Fibroblast of skin of back (primary cell): Measurements from ENCODE around the gene PPFIBP2.

Experiments
- DNase-seq: peaks from one replicate; pipeline ENCODE4 v3.0.0-alpha.2; 2013

PPFIBP2 gene

DNA sequence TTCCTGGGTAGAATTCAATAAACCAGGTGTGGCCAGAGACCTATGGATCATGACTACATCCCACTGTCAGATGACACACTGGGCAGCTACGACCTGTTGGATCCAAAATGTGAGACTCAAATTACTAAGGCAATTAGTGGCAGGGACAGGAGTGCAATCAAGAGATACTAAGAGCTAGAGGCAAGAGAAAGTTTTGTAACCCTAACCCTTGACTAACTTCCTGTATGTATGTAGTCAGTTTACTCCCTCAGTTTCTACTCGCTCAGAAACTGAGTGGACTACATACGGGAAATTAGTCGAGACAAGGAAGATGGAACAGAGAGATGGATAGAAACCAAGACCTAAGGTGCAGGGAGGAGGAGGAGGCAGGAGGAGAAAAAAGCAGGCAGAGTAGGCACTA, 156.8 kb downstream of the PPFIBP2 start:
- DNase-seq, result no peak

DNA sequence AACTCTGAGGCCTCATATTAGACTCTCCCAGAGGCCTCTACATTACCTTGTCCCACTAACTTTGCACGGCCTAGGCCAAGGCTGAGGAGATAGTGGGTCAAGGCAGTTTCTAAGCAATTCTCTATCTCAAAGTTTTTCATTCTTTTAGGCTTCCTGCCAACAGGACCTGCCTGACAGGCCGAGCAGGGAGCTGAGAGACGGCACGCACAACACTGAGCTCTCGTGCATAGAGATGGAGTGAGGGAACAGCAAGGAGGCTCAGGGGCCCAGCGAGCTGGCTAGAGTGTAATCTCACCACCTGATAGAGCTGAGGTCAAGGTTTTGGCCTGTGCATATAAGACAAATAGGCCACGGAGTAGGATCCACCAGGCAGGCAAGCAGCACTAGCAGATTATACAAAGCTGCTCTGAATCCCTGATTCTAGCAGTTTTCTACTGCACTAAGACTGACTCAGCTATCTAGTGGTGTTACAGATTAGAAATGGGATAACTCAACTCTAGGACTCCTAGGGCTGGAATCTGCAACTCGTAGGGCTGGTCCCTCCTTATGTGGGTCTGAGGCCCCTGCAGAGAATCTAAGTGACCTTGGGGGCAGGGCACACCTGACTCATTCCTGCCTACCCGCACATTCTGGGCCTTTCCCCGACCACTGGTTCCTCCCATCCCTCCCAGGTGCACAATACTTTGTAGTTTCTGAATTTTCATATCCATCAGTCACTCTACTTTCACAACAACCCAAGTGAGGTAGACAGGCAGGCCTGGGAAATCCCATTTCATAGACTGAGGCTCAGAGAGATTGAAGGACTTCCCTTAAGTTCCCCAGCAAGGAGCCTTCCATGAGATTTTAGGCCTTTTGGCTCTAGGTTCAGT, 157.8 kb downstream of the PPFIBP2 start:
- DNase-seq, result no peak

GRCh38 chr11:7672276-7672959, 158.6 kb downstream of the PPFIBP2 start:
- no peak for DNase-seq

- DNase-seq, result peak; percentile 65
Measured at GRCh38 chr11:7672960-7673723, 159.3 kb downstream of the PPFIBP2 start, which contains the start of gene CYB5R2. CYB5R2 (minus strand) TSS chr11:7673500; CDS start chr11:7672825, 675 bp downstream.

GRCh38 chr11:7673724-7674434, 160.1 kb downstream of the PPFIBP2 start:
- peak; percentile 26 for DNase-seq

DNA sequence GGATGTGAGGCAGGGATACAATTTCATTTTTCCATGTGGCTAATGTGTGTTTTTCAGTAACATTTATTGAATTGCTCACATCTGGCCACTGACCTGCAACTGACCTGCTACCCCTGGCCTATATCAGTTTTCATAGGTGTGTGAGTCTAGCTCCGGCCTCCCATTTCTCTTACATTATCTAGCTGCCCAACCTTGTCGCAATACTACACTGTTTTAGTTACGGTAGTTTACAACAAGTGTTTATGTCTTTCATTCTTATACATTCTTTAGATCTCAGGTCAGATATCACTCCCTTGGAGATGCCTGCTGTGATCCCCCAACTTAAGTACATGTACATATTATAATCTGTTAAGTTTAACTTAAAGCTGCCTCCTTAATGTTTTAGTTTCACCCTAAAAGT, 161.8 kb downstream of the PPFIBP2 start:
- DNase-seq, result no peak

- peak; percentile 83 for DNase-seq
Measured at GRCh38 chr11:7677071-7677470, 163.3 kb downstream of the PPFIBP2 start.

DNA sequence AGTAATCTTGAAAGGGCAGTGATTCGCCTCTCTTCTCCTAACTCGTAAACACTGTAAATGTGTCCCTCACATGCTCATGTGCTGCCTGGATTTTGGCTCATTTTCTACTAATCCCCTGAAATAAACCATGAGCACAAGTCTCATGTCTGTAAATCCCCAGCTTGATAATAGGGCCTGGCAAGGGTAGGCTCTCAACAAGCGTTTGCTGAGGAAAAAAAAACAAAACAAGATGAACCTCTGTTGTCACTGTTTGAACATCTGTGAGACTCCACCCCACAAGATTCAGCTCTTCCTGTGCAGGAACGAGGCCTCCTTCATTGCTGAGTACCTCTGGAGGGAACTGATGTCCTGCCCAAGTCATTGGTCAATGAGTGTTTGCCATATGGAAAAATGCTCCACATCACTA, 164.0 kb downstream of the PPFIBP2 start:
- DNase-seq, result peak; percentile 27

GRCh38 chr11:7683571-7683970, 169.8 kb downstream of the PPFIBP2 start:
- no peak for DNase-seq

DNA sequence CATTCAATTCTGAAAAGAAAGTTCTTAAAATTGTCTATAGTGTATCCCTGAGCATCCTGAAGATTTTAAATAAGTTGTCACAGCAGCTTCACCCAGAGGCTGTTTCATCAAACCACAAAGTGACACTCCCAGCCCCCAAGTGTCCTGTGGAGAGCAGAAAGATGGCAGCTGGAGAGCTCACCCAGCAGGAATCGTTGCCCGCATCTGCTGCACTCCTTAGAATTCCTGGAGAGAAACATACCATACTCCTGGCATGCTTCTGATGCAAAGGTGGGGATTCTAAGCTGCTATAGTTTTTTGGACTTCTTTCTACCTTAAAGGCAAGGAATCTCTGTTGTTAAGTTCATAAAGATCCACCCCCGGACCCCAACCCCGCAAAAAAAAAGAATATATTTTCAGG, 173.0 kb downstream of the PPFIBP2 start:
- DNase-seq, result no peak

DNA sequence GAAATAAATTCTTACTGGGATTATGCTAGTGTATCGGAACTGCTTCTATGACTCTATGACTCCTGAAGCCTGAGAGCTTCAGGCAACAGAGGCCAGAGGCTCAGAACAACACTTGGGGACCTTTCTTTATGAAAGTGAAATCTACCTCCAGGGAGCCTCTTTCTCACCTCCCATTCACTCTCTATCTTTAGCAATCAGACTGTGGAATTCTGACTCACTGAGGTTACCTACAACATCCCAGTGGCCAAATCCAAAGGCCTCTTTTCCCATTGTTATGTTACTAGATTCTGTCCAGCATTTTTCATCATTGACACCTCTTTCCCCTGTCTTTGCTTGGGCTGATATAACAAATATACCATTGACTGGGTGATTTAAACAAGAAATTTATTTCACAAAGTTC, 173.6 kb downstream of the PPFIBP2 start:
- no peak for DNase-seq

DNA sequence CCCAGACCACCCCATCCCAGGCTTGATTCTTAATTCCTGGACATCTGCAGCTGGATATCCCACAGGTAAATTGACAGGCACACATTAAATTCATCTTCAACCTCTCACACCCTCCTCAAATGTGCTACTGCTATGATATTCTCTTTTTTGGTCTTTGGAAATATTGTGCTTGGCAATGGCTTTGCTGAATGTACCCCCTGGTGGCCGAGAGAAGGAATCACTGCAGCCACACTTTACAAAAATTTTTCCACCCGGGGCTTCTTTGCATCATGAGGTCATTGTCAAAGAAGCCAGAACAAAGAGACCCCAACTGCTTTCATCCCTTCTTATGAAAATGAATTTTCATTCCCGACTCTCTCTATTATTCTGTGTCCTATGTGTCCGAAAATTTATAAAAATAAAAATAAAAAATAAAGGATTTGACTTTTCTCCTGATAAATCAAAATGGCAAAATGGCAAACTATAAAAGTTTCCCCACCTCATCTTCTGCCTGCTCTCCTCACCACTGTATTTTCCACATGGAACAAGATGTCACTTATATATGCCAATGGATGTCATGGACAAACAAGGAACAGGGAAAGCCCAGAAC, 174.5 kb downstream of the PPFIBP2 start:
- peak; percentile 44 for DNase-seq

GRCh38 chr11:7689239-7689638, 175.4 kb downstream of the PPFIBP2 start:
- no peak for DNase-seq

DNA sequence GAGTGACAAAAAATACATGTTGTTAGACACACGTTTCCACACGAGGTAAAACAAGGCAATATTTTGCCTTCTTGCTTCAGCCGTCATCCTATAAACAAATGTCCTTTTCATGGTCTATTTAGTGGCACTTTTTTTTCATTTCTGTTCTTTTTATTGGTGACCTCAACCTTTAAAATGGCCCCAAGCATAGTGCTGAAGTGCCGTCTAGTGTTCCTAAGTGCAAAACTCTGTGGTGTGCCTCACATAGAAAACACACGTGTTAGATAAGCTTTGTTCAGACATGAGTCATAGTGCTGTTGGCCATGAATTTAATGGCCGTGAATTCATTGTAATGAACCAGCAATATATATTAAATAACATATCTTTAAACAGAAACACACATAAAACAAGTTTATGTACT, 176.8 kb downstream of the PPFIBP2 start:
- DNase-seq, result no peak

DNA sequence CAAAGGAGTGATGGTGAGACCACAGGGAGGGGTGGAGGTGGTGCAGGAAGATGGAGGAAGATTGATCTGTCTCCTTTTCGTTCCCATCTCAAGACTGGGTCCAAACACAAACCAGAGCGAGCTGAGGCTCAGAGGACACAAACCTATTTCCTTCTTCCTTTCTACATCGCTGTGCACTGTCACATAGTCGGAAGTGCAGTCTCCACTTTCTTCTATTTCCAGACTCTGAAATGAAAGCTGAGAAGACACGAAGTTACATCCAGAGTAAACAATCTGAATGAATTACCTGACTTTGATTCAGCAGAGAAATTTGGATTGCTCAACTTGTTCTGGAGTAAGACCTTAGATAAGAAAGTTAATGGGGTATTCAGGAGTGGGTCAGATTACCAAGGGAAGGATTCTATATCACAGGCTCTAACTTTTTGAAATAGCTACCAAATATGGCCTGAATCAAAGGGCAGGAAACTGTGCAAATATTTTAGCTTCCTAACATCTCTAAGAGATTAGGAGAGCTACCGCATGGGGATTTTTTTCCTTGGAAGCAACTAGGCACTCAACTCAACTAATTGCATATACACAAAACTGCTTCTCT, 178.1 kb downstream of the PPFIBP2 start:
- DNase-seq, result peak; percentile 56

- DNase-seq, result no peak
Measured at GRCh38 chr11:7692426-7692825, 178.6 kb downstream of the PPFIBP2 start.

DNA sequence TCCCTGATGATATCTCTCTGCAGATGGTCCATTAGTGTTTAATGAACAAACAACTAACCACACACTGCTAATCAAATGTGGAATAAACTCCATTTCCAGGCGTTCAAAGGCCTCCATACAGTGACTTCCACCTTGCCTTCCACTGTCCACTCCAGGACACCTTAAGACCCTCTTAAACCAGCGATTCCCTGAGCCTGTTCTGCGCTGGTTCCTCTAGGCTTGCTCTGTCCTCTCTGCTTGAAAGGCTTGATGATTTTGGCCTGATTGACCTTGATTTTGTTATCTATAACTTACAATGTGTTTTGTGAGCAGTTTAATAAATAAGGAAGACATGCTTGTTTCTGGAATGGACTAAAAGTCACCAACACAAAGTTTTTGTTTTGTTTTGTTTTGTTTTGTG, 180.4 kb downstream of the PPFIBP2 start:
- DNase-seq, result no peak

GRCh38 chr11:7696424-7696823, 182.6 kb downstream of the PPFIBP2 start:
- no peak for DNase-seq
